Lower leg skin (tissue), 3 donors: ENCODE data around the gene DNAJC17.

Experiments used
- CTCF ChIP-seq, 3 donors: fragments of 450-650 bp; IDR thresholded peaks; one replicate each; pipeline ENCODE4 v1.5.1; 2016; ENCODE audit warnings: antibody characterized with exemption in 3 of 3, mild to moderate bottlenecking in 3 of 3, moderate library complexity in 2 of 3
- POLR2A ChIP-seq, 2 donors: fragments of 450-650 bp; IDR thresholded peaks; one replicate each; pipeline ENCODE4 v1.6.1; 2016 to 2017; ENCODE audit warnings: antibody characterized with exemption in 2 of 2, mild to moderate bottlenecking in 1 of 2, moderate library complexity in 1 of 2

GRCh38 chr15:40722354-40722753, 84.9 kb downstream of the DNAJC17 start:
- TF ChIP-seq CTCF (IDR thresholded peaks at IDR 0.05) (no peak), POLR2A (IDR thresholded peaks at IDR 0.05) (no peak)
